Femur (tissue), 1 donor: ENCODE data around the gene POLR2C.

Experiments used
- DNase-seq: peaks from one replicate; pipeline ENCODE4 v3.0.0-alpha.2; 2017

Gene POLR2C

DNA sequence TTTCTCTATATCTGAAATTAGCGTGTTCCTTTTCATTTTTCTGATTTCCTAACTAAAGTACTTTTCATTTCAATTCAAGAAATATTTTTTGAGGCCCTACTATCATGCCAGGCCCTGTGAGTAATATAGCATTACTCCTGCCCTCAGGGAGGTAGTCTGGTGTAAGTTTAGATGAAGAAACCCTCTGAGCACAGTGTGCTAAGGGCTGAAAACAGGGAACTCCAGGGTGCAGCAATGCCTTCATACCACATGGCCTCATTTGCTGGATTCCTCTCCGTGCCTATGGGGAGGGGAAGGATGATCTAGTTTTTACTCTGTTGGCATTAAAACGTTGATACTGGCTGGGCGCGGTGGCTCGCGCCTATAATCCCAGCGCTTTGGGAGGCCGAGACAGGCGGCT, 10.5 kb upstream of the POLR2C start:
- DNase-seq: no peak

GRCh38 chr16:57462978-57463362, 491 bp downstream of the POLR2C start:
- no peak for DNase-seq

- no peak for DNase-seq
These were observed 2.0 kb downstream of the POLR2C start for GRCh38 chr16:57464523-57464922.

DNA sequence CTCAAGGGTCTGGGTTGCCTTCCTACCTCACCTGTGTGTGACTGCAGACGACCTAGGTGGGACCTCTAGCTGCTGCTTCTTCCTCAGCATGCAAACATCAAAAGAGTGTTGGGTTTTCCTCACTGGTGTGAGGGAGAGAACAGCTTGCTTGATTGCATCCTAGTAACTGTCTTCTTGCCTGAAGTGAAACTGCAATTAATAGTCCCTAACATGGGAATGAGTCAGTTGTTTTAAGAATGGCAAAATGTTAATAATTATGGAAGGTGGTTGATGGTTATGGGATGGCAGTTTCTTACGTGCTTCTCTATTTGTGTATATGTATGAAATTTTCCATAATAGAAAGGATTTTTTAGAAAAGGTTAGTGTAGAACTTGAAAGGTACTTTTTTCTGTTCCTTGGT, 5.9 kb downstream of the POLR2C start:
- no peak for DNase-seq

DNA sequence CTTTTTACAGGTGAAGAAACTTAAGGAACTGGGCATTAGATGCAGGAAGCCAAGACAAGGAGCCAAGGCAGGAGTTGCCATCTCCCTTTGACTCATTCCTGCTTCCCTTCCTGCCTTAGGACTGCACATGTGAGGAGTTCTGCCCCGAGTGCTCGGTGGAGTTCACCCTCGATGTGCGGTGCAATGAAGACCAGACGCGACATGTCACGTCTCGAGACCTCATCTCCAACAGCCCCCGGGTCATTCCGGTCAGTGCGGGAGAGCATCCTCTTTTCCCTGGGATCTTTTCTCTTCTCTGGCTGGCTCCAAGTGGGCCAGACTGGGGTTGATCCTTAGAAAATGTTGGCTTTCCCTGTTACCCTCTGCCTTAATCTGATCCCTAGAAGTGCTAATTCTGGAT, 6.6 kb downstream of the POLR2C start:
- no peak for DNase-seq

- no peak for DNase-seq
These were observed 7.5 kb downstream of the POLR2C start for GRCh38 chr16:57469917-57470470.

DNA sequence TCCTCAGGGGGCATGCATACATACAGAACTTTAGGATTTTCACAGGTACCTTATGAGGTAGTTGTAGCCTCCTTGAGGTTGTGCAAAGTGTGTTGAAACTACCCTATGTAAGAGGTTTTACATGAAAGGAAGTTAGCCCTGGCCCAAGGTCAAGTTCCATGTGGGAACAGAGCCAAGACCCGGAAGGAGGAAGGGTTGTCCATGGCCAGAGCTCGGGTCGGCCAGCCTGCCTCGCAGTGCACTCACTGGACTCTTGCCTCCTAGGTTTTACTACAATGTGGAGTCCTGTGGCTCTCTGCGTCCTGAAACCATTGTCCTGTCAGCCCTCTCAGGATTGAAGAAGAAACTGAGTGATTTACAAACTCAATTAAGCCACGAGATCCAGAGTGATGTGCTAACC, 8.2 kb downstream of the POLR2C start:
- no peak for DNase-seq

DNA sequence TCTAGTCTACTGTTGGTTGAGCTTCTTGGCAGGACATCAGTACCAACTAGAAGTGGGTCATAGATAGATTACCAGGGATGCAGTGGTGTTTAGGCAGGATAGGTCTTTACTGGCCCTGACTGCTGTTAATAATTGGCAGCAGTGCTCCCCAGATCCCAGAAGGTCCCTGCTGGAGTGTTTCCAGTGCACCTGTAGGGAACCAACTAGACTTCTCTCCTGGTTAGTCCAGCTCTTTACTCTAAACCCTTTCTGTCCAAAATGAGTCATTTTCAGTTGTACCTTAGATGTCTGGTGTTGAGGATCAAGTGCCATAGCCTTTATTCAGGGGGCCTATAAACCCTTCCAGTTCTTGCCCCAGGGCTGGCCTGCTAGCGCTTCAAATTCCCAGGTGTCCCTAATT, 8.7 kb downstream of the POLR2C start:
- DNase-seq: no peak

DNA sequence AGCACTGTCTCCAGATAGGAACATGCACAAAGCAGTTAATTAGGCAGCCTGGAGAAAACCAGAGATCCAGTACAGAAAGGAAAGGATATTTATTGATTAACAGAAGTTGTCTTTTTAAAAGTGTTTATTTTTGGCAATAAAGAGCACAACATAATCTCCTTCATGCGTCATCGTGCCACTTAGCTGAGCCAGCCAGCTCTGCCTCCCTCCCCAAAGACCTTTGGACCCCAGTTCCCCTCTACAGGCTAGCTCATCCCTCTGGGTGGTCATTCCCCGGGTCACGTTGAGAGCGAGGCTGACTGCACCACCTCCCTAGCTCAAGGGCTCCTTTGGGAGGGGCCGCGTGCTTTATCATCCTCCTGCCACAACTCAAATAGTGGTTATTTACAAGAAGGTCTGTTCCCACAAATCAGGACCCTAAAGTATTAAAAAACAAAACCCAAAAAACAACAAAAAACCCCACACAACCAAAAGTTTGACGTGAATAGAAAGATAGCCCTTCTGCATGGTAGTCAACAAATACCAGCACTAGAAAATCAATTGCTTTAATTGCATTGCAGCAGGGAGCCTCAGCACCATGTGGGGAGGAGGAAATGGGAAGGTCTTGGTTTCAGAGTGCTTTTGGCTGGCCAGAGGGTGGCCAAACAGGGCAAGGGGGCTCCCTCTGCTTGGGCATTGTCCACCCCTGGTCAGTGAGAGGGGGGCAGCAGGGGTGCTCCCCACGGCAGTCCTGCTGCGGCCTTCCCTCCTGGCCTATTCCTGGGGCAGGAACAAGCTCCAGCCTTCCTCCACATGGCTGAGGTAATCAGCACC, 9.6 kb downstream of the POLR2C start:
- no peak for DNase-seq

DNA sequence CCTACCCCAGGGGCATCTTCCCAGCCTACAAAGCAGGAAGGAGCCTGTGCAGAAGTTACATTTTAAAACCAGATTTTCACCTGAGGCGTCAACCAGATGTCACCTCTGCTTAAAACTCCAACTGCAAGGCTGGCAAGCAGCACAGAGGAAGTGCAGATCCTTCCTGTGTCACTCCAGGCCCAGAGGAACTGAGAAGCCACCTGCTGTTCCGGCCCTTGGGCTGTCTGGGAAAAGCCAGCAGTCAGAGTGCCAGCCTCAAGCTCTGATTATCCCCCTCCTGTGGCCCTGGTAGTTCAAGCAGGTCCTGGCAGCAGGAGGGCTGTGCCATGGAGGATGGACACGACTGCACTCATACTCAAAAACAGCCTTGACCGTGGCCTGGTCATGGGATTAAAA, 10.2 kb downstream of the POLR2C start:
- no peak for DNase-seq

DNA sequence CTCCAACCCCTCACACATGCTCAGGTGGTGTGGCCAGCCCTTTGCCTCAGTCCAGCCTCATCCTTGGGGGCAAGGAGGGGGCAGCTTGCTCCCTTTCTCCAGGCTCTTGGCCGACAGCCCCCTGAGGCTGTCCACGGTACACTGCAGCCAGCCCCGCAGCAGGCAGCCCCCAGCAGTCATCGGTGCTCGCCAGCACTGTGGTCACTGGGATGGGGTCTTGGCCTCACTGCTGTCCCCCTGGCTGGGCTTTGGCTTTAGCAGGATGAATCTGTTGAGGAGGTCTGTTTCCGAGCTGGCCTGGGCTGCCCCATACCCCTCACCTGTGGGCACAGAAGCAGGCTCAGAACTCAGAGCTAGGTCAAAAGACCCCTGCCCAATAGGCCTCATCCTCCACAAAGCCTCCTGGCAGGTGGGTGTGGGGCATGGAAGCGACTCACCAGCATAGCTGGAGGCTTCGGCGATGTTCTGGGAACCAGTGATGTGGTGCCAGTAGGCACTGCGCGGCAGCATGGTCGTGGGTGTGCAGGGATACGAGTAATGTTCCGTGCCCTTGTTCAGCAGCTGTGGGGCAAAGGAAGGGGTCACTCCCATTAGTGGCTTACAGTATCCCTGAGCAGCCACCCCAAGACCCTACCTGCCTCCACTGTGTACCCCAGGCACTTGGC, 10.8 kb downstream of the POLR2C start:
- DNase-seq: no peak

DNA sequence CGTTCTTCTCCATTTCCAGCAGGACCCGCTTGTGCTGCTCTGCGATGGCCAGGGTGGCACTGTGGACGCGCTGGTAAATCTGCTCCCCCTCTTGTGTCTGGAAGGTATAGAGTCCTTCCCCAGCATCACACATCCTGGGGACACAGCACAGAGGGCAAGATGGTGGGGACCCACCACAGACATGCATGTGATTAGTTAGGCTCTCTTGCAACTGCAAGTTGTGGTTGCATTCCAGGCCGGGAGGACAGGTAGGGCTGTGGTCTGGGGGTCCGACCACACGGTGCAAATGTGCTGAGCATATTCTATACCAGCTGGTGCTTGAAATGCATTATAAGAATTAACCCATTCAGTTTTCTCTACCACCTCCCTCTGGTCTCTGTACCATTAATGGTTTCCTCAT, 11.4 kb downstream of the POLR2C start:
- DNase-seq: no peak

GRCh38 chr16:57474671-57475661, 12.5 kb downstream of the POLR2C start:
- no peak for DNase-seq

GRCh38 chr16:57475711-57476339, 13.3 kb downstream of the POLR2C start:
- DNase-seq: peak; percentile 68

- DNase-seq: no peak
These were observed 14.3 kb downstream of the POLR2C start for GRCh38 chr16:57476546-57477410.

- no peak for DNase-seq
These were observed 15.2 kb downstream of the POLR2C start for GRCh38 chr16:57477531-57478202.

DNA sequence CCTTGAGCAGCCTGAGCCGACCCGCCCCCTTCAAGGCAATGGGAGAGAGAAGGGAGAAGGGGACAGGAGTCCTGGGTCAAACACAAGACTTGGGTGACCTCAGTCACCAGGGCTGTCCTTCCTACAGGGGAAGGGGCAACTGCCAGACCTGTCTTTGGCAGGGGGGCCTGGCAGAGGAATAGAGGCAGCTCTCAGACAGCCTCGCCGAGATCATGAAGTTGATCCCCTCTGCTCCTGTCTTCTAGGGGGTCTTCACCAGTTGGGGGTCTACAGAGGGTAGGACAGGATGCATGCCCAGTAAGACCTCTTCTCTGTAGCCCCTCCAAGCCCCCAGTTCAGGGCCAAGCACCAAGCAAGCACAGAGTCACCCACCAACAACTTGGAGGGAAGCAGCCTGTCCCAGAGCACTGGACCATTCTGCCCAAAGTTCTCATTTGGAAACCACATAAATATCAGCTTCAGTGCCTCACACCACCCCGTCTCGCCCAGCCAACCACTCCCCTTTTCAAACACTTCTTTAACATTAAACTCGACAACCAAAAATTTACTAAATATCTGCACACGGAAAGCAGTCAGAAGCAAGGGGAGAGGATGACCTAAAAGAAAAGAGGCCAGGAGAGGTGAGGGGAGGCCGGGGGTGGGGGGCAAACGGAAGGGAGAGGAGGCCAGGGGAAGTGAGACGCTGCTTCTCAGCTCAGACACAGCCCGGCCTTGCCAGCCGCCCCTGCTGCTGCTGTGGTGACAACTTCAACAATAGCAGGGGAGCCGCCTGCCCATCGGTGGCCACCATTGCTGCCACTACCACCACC, 16.1 kb downstream of the POLR2C start:
- peak; percentile 74 for DNase-seq

GRCh38 chr16:57479205-57479975, 16.9 kb downstream of the POLR2C start:
- peak; percentile 76 for DNase-seq
